NCI-H187 treated with DMSO at 0.1 percent for 48 hours (cell line): ENCODE measurements around the gene CLASP1.
"Not testable (repeated sequence)": the region's sequence is repeated elsewhere in the genome, so short reads cannot be mapped to it uniquely, and the experiment has no call there.

Source experiments
- DNase-seq: peaks from one replicate; lab custom pipeline; 2025; lab: John Stamatoyannopoulos, UW

Gene CLASP1

DNA sequence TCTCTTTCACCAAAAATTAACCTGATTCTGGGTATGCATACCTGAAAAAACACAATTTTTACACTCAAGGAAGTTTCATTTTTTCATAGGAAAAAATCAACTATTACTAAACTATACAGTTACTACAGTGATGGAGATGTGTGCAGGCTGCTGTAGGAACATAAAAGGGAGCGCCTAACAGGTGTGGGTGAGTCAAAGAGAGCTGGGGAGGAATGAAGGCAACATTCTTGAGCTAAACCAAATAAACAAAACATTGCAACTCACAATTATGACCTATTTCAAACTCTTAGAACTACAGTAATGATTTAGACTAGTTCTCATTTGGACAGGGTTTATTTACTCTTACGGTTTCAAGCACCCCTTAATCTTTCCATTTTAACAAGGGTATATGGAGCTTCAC, 13.4 kb upstream of the CLASP1 start:
- DNase-seq, result no peak

GRCh38 chr2:121659933-121660332, 10.7 kb upstream of the CLASP1 start:
- no peak for DNase-seq

GRCh38 chr2:121658393-121658792, 9.1 kb upstream of the CLASP1 start:
- DNase-seq, result not testable (repeated sequence)

DNA sequence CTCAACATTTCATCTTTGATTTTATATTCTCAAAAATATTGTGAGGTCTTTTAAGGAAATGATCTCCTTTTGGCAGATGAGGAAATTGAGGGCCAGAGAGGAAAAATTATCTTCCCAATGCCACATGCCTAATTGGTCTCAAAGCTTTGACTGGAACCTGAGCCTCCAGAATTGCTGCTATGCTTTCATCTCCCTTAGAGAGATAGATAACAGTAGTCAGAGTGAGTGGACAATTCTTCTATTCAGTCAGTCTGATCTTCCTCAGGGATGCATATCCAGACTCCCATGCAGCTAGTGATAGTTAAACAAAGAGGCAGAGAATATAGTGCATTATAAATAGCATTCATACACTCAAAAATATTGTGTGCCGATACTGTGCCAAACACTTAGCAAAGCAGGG, 3.8 kb upstream of the CLASP1 start:
- DNase-seq, result no peak

DNA sequence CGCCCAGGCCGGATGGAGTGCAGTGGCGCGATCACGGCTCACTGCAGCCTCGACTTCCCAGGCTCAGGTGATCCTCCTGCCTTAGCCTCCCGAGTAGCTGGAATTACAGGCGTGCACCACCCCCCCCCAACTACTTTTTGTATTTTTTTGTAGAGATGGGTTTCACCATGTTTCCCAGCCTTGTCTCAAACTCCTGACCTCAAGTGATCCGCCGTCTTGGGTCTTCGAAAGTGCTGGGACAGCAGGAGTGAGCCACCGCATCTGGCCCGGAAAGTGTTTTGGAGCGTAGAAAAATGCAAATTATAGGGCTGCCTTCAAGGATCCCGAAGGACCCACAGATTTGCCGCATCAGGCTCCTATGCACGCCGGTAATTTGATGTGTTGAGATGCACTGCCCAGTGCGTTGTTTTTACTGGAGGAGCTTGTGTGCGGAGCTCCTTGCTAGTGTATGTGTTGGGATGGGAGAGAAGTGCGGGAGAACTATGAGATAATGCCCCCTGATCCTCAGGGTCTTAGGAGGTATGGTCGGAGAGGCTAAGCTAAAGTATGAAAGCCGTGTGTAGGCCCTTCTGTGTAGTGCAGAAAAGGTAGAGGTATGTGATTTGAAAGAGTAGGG, 1.2 kb upstream of the CLASP1 start:
- no peak for DNase-seq

- peak; percentile 71 for DNase-seq
Observed at GRCh38 chr2:121649596-121650314, 493 bp upstream of the CLASP1 start.

GRCh38 chr2:121648206-121649148, 785 bp downstream of the CLASP1 start:
- no peak for DNase-seq

GRCh38 chr2:121647396-121647795, 1.9 kb downstream of the CLASP1 start:
- DNase-seq, result no peak

DNA sequence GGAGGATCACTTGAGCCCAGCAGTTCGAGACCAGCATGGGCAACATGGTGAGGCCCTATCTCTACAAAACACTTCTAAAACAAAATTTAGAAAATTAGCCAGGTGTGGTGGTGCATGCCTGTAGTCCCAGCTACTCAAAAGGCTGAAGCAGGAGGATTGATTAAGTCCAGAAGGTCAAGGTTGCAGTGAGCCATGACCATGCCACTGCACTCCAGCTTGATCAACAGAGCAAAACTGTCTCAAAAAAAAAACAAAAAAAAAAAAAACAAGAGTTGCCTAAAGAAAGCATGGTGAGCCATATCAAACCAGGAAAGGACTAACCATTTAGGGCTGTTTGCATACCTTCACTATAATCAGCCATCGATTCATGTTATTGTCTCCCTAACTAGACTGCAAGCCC, 4.5 kb downstream of the CLASP1 start:
- no peak for DNase-seq

DNA sequence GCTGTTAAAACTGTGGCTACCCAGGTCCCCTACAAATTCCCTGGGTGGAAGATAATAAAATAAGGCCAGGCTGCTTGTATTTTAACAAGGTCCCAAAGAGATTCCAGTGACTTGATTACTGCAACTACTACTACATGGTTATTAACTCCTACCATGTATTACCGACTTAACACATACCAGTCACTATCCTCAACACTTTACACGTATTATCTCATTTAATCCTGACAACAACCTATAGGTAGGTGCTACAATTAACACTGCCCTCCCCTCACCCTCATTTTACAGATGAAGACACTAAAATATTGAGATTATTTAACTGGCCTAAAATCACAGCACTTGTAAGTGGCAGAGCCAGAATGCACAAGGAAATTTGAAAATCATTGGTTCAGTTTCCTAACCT, 5.4 kb downstream of the CLASP1 start:
- DNase-seq, result no peak

DNA sequence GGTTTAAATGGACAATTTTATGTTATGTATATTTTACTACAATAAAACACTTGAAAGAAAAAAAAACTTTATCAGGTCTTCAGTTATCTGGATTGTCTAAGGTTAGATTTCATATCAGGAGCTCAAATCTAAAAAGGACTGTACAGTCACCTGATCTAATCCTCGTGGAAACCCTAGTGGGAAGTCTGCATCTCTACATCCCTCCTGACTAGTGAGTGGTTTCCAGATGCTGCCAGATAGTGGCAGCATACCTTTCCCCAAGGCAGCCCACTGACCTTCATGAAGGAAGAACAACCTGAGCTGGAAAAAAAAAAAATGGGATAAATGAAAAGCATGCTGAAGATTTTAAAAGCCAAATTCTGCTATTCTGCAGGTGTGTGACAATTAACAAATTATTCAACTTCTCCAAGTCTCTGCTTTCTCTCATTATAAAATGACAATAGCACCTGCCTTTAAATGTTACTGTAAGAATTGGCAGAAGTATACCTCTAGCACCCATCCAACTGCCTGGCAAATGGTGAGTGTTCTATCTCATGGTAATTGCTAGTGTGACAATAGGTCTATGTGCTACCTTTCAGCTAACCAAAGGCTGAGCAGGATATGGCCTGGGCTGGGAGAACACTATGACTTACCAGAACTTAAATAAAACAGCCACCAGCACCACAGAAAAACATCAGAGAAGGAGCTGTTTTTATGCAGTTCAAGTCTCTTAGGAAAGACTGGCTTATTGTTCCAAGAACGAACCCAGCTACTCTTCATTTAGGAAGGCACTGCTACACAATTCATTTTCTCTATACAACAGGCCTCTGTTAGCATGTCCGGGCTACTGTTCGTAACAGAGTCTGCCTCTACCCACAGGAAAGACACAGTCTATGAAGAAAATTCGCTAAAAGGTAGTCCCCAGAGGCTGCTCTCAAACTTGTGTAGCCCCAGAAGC, 8.6 kb downstream of the CLASP1 start:
- no peak for DNase-seq

DNA sequence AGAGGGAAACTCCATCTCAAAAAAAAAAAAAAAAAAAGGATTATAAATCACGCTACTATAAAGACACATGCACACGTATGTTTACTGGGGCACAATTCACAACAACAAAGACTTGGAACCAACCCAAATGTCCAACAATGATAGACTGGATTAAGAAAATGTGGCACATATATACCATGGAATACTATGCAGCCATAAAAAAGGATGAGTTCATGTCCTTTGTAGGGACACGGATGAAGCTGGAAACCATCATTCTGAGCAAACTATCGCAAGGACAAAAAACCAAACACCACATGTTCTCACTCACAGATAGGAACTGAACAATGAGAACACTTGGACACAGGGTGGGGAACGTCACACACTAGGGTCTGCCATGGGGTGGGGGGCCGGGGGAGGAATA, 9.4 kb downstream of the CLASP1 start:
- DNase-seq, result not testable (repeated sequence)

GRCh38 chr2:121638333-121638732, 10.9 kb downstream of the CLASP1 start:
- DNase-seq, result no peak

GRCh38 chr2:121635371-121635770, 13.9 kb downstream of the CLASP1 start:
- no peak for DNase-seq

GRCh38 chr2:121634354-121635307, 14.6 kb downstream of the CLASP1 start:
- no peak for DNase-seq

- no peak for DNase-seq
Observed at GRCh38 chr2:121633463-121633862, 15.8 kb downstream of the CLASP1 start.

DNA sequence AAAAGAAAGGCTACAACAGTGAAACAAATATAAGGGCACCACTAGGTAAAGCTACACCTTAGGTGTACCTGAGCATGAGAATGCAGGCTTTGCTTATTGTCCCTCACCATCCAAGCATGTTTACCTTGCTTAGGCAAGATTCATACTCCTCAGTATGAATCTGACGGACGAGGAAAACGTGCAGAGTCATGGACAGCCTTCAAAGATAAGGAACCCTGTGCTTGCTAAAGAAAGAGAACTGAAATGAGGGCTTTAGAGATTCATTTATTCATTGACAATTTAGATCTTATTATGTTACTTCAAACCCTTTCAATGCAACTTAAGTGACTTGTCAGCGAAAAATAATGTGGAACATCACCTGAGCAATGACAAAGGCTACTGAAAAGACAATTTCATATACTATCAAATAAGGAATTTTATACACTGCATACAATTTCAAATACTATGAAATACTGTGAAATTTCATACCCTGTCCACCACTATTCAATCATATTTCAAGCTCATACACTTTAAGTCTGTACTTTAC, 21.7 kb downstream of the CLASP1 start:
- no peak for DNase-seq

DNA sequence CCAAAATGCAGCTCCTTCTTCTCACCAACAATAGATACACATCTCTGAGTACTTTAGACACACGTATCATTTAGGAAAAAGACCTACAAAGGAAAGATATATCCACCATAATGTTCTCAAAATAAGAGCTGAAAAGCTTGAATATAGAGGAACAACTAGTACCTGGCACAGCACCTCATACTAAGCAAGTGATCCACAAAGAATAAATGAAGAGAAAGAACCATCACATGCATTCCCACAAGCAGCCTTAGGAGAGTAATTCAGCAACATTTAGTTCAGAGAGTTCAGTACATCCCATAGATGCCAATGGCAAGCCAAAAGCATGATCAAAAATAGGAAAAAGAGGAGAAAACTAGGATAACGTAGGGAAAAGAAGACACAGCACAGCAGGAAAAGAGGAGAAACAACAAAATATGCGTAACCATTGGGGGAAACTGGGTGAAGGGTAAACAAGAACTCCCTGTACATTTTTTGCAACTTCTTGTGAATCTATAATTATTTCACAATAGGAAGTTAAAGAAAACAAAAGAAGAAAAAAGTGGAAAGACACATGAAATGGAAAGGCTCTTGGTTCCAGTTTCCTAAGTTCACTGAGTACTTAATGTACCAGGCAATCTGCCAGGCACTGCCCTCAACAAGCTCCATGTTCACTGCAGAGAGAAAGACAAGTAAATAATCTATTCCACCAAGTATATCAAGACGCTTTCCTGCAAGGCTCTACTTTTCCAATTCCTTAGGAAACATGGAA, 22.3 kb downstream of the CLASP1 start:
- no peak for DNase-seq

DNA sequence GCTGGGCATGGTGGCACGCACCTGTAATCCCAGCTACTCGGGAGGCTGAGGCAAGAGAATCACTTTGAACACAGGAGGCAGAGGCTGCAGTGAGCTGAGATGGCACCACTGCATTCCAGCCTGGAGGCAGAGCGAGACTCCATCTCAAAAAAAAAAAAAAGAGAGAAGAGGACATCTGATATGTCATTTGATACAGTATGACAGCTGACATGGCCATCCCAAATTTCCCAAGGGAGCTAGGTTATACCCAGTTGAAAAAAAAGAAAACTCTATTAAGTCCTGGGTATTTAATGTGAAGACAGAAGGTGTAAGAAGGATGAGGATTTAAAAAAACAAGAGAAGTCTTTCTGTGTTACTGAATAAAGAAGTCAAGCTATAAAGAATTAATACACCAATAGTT, 23.3 kb downstream of the CLASP1 start:
- DNase-seq, result no peak
